HG02759 (cell line): ENCODE results near the gene TRABD2B.

Source experiments
- ATAC-seq: cut with Tn5 transposase; IDR thresholded peaks from one replicate; pipeline ENCODE4 v1.9.1; 2021; ENCODE audit warnings: mild to moderate bottlenecking, moderate library complexity; ENCODE audit not compliant: unreplicated experiment

The TRABD2B gene

DNA sequence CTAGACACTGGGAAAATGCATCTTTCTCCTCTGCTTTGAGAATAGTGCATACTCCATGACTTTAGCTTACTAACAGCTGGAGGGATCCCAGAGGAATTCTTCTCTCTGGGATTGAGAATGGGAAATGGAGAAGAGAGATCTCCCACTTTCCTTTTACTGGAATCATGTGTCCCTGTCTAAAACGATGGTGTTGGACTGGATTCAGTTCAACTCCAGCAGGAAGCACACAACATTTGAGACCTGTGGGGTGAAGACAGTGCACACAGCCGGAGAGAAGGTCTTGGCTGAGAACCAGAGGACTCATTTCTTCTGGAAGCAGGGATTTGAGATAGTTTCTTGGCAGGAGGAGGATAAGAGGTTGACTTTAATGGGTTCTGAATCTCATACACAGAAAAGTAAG lies 58.7 kb downstream of the TRABD2B start:
- no peak for ATAC-seq

DNA sequence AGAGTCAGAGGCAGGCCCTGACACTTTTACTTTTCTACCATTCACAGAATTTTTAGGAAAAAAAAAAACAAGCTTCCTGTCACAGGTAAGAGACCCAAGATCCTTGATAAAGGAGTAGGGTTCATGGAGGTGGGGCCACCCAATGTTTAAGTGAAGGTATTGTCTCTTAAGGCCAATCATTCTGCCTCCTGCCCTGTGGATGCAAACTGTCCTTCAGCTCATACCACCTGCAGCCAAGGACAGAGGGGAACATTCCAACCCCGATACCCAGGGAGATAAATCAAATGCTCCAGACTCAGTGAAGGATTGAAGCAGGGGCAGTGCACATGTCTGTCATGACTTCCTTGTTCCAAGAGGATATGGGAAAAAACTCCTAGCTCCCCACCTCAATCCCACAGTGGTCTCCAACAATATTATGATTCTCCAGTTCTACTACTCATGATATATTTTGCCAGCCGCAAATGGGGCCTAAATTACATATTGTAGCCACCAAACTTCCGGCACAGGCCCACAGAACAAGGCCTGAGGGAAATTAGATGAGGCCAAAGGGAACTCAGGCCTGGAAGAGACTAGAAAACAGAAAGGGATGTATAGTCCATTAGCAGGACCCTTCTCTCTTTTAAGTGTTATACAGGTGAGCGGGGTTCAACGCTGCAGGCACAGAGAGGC lies 59.5 kb downstream of the TRABD2B start:
- ATAC-seq = no peak

DNA sequence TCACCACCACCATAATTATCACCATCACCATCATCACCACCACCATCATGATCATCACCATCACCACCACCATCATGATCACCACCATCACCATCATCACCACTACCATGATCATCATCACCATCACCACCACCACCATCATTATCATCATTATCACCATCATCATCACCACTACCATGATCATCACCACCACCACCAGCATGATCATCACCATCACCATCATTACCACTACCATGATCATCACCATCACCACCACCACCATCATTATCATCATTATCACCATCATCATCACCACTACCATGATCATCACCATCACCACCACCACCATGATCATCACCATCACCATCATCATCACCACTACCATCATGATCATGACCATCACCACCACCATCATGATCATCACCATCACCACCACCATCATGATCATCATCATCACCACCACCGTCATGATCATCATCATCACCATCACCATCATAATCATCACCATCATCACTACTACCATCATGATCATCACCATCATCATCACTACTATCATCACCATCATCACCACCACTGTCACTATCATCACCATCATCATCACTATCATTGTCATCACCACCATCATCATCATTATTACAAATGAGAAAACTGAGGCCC lies 60.2 kb downstream of the TRABD2B start:
- no peak for ATAC-seq

DNA sequence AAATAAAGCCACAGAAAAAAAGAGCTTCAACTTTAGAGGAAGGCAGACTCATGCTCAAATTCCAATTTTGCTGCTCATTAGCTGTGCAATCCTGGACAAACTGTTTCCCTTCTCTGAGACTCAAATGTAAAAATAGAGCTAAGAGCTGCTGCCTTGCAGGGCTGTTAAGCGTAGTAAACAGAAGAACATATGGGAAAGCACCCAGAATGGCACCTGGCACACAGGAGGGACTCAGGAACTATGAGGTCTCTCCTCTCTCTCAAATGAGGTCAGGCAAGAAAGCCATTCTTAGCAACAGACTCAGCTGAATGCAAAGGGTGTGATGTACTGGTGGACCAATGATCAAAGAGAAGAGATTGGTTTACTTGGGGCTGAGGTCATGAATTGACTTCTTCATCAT lies 61.3 kb downstream of the TRABD2B start:
- no peak for ATAC-seq

DNA sequence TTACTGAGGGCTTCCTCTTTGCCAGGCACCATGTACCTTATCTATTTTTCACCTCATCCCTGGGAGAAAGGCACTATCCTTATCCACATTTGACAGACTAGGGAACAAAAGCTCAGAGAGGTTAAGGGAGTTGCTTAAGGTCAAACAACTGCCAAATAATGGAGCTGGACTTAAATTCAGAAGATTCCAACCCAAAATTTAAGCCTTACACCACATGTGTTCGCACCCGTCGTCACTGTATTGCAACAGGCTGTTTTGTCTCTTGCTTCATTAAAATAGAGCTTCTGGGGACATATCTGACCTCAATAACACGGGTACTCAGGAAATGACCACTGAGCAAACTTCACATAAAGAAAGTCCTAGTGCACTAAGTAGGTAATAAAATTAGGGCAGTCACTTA lies 62.0 kb downstream of the TRABD2B start:
- no peak for ATAC-seq

DNA sequence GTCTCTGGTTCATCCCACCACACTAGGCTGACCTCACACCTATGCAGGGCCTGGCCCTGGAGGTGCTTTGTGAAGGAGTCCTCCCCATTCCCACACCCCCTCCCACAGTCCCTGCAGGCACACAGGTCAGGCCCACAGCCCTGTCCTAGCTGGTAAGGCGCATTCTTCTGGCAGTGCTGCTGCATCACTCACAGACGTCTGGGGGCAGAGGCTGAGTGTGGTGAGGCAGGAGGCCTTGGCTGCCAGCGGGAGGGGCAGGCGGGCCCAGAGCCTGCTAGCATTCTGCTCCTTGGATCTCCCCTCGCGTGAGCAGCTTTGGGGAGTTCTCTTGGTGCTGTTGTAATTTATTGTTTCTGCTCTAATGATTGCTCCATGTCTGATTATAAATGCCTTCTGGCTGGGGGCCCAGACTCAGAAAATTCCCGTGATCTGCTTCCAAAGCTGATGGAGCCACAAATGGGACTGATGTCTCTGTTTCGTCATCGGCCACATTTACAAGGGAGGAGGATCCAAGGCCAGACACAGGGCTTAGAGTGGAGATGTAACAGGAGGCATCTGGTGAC lies 62.9 kb downstream of the TRABD2B start:
- no peak for ATAC-seq

- ATAC-seq = no peak
Observed at GRCh38 chr1:47932743-47933142, 64.4 kb downstream of the TRABD2B start.

DNA sequence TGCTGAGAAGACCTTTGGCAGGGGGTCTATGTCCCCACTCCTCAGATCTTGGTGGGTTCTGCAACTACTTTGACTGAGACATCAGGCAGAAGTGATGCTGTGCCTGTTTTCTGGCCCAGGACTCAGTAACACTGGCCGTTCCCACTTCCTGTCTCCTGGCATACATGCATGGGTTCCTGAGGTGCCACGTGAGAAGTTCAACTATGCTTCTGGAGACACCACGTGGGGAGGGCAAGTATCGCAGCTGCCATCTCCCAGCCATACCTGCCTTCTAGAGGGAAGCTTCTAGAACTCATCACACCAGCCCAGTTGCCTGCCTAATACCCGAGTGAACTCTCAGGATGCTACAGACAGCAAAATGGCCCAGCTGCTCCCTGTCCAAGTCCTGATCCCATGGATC lies 65.8 kb downstream of the TRABD2B start:
- no peak for ATAC-seq

DNA sequence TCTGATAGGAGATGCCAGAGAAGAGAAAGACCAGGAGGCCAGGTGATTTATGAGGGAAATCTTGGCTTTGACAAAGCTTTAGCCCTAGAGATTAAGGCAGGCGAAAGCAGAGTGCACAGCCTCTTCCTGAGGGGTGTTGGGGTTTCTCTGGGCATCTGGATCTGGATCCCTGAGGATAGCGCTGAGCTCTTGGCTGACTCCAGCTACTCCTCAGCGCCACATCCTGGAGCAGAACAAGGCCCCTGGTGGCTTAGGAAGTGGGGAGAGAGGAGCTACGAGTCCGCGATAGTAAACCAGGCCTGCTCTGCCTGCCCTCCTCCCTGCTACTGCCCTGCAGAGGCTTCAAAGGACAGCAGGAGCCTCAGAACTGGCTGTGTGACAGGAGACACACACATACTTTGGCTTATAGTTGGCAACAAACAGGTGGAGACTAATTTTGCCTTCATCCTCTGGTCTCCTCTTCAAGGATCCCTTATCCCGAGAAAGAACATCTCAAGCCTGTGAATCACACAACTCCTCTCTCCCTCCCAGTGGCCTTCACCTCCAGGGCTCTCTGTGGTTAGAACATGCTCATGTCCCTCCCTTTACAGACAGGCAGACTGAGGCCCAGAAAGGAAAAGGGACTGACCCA lies 66.9 kb downstream of the TRABD2B start:
- no peak for ATAC-seq

- no peak for ATAC-seq
Observed at GRCh38 chr1:47927165-47927564, 70.0 kb downstream of the TRABD2B start.

GRCh38 chr1:47926461-47926999 lies 70.7 kb downstream of the TRABD2B start:
- ATAC-seq = no peak

DNA sequence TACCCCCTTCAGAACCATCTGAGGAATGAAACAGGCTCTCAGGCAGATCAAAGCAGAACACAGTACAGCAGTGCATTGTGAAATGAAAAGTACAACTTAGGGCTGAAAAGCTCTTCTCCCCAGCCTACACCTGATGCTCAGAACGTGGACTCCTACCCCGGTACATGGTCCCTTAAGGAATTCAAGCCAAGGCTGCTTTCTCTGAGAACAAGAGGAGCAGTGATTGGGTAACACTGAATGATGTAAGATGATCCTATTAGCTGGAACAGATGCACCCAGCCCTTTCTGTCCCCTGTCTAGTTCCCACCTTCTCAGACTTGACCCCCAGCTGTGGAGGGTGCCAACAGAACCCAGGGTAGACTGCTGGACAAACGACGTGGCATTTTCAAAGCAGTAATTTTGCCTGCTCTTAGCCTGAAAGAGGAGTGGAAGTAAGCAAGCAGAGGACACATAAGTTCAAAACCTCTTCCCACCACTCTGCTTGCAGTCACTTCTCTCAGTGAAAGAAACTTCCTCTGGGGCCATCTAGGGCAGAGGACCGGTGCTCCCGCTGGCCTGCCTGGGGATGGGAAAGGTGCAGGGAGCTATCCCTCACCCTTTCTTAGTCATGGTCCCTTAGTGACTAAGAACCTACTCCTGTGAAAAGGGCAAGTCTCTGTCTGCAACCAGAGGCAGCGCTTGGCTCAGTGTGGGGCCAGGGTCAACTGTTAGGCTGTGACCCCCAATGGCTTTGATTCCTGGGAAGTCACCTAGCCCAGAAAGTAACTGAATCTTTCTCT lies 72.7 kb downstream of the TRABD2B start:
- no peak for ATAC-seq

DNA sequence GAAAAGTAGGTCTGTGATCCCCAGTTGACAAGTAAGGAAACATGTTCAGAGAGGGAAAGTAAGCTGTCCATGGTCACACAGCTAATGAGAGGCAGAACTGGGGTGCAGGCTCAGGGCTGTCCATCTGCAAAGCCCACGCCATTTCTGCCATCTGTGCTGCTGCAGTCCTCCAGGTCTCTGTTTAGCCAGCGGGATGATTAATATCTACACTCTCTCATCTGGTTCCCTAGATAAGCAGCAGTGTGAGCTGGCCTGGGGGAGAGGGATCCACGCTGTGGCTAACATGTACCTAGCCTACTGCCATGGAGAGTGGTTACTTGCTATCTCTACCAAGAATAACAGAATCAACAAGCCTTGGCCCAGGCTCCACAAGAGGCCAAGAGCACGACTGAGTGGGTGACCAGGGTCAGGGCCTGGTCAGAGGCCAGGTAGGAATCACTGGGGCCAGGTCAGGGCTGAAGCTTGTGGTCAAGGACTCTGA lies 75.2 kb downstream of the TRABD2B start:
- ATAC-seq = no peak

DNA sequence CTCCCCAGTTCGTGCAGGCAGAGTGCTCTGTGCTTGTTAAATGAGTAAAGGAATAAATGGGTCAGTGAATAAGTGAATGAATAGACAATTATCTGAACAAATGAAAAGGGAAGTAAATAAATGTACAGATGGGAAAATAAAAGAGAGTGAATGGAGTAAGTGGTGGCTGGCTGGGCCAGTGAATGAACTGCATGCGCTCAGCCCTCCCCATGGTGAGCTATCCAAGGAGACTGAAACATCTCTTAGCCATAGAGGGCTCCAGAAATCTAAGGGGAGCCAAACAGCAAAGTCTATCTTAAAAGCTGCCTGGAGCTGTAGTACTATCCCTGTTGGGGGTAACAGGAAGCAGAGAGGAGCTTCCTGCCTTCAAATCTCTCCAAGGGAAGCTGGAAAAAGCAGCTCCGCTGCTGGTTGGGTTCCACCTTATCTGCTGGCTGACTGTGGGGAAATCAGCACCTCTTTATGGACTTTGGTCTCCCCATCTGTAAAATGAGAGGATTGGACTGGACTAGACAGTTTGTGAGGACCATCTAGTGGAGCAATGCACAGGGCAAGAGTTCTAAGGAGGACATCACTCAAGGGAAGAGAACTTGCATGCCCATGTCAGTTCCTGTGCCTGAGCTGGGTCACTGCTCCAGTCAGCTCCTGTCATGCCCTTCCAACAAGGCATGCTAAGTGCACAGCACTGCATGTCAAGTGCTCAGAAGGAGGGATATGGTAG lies 77.9 kb downstream of the TRABD2B start:
- ATAC-seq = no peak

- no peak for ATAC-seq
Observed at GRCh38 chr1:47918257-47918867, 78.8 kb downstream of the TRABD2B start.

DNA sequence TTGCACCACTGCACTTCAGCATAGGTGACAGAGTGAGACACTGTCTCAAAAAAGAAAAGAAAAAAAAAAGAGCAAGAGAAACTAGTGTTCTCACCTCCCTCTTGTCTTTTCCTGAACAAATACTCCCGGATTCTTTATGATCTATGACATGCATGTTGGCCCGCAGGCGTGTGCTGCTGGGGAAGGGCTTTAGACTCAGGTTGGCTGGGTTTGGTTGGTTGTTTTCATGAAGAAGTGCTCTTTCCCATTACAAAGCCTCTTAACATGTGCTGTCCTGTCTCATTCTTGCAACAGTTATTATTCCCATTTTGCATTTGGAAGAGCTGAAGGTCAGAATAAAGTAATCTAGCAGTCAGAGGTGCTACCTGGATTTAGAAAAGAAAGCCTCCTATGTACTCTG lies 79.5 kb downstream of the TRABD2B start:
- no peak for ATAC-seq

- no peak for ATAC-seq
Observed at GRCh38 chr1:47915677-47916353, 81.4 kb downstream of the TRABD2B start.

DNA sequence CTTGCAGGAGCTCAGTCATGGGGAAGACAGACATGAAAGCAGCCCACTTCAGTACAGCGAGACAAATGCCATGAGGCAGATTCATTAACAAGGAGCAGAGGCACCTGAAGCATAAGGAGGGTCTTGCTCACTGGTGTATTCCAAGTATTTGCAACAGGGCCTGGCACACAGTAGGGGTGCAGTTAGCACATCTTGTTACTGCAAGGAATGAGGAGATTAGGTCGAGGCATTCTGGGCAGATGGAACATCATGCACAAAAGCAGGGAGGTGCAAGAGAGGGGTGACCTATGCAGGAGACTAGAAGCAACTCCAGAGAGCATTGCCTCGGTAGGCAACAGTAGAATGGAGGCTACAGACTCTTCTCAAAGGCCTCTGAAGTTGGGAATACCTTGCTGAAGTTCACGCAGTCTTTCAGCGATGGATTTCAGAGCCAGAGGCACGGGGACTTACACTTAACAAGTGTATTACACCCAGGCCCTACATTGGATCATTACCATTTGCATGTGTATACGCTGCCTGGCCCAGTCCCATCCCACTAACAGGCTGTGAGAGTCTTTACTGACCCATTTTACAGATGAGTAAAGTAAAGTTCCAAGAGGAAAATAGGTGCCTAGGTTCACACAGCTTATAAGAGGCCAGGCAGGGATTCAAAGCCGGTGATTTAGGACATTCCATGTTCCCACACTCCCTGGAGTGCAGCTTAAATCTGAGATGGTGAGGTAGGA lies 82.1 kb downstream of the TRABD2B start:
- no peak for ATAC-seq
